Peyer's patch (tissue), 4 donors: ENCODE measurements around the gene TMEM135. TPM values are rescaled to one million over a fixed set of nuclear protein-coding genes. Genes with fewer than 3 reads are reported as not detected.
"Not testable (repeated sequence)": the region's sequence is repeated elsewhere in the genome, so short reads cannot be mapped to it uniquely, and the experiment has no call there.

Source experiments
- DNase-seq, 3 donors: peaks; one replicate each; pipeline ENCODE4 v3.0.0-alpha.2; 2017 to 2019
- H3K27ac ChIP-seq, 4 donors: fragments of 200-600 bp; sonication (generic); one replicate each; pipeline ENCODE4 v1.5.1; 2016 to 2019
- H3K27me3 ChIP-seq, 2 donors: fragments of 200-600 bp; sonication (generic); one replicate each; pipeline ENCODE4 v1.5.1; 2019
- H3K36me3 ChIP-seq, 3 donors: fragments of 200-600 bp; sonication (generic); one replicate each; pipeline ENCODE4 v1.5.1; 2016 to 2019
- H3K4me1 ChIP-seq, 4 donors: fragments of 200-600 bp; sonication (generic); one replicate each; pipeline ENCODE4 v1.5.1; 2016 to 2019
- H3K4me3 ChIP-seq, 4 donors: fragments of 200-600 bp; sonication (generic); 1 replicate in 3 of 4; 2 replicates in 1 of 4; pipeline ENCODE4 v1.5.1; 2016 to 2019; ENCODE audit warnings: mild to moderate bottlenecking in 1 of 4
- H3K9me3 ChIP-seq, 4 donors: fragments of 200-600 bp; sonication (generic); one replicate each; pipeline ENCODE4 v1.5.1; 2016 to 2019; ENCODE audit warnings: mild to moderate bottlenecking in 1 of 4
- POLR2A ChIP-seq, 2 donors: fragments of 450-650 bp; IDR thresholded peaks; one replicate each; pipeline ENCODE4 v1.5.1; 2017; ENCODE audit warnings: antibody characterized with exemption in 2 of 2, mild to moderate bottlenecking in 2 of 2, moderate library complexity in 2 of 2
- total RNA-seq, 4 donors: library from RNA; depleted of rRNA; stranded (reverse); fragments of >200 nt; gene quantifications; one replicate each; pipeline ENCODE4 v1.1.0, GENCODE V29; 2016
- TF ChIP-seq, protein P1 (sequence below), 6 experiments: fragments of 450-650 bp in 4 of 6; fragments of 200-600 bp in 2 of 6; sonication (generic) in 1 of 6; IDR thresholded peaks; one replicate each; pipeline ENCODE4 v1.5.1; 2017 to 2019; ENCODE audit warnings: antibody characterized with exemption in 6 of 6, mild to moderate bottlenecking in 3 of 6, moderate library complexity in 1 of 6

Gene TMEM135
- total RNA-seq, 4 donors from 2014 or later, result 23.1 to 58.2 (median 40.1) TPM

DNA sequence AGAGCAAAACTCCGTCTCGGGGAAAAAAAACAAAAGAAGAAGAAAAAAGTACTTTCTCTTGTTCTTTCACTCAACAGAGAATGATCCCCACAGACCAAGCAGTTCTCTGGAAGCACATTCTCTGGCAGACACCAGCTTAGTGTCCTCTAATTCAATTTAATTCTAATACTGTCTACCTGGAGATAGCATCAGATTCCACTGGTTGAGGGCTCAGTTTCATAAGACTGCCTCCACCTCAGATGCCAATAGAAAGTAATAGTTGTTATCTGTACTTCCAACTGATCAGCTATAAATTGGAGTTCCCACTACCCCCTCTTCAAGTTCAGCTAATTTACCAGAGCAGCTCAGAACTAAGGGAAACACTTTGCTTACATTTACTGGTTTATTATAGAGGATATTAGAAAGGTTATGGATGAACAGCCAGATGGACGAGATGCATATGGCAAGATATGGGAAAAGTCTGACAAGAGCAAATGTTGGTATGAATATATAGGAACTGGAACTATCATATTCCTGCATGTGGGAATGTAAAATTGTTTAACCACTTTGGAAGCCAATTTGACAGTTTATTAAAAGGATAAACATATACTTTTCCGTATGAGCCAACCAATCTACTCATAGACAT lies 64.3 kb downstream of the TMEM135 start:
- no peak for TF ChIP-seq POLR2A (IDR thresholded peaks at IDR 0.05)
- TF ChIP-seq, protein P1, sequence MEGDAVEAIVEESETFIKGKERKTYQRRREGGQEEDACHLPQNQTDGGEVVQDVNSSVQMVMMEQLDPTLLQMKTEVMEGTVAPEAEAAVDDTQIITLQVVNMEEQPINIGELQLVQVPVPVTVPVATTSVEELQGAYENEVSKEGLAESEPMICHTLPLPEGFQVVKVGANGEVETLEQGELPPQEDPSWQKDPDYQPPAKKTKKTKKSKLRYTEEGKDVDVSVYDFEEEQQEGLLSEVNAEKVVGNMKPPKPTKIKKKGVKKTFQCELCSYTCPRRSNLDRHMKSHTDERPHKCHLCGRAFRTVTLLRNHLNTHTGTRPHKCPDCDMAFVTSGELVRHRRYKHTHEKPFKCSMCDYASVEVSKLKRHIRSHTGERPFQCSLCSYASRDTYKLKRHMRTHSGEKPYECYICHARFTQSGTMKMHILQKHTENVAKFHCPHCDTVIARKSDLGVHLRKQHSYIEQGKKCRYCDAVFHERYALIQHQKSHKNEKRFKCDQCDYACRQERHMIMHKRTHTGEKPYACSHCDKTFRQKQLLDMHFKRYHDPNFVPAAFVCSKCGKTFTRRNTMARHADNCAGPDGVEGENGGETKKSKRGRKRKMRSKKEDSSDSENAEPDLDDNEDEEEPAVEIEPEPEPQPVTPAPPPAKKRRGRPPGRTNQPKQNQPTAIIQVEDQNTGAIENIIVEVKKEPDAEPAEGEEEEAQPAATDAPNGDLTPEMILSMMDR (IDR thresholded peaks at IDR 0.05), result no peak
- Histone ChIP-seq H3K27ac (no peak overlapping the region), H3K4me1 (no peaks in the 10 kb centered on the region), H3K9me3 (no peaks in the 10 kb centered on the region), H3K4me3 (no peak overlapping the region), H3K27me3 (no peaks in the 10 kb centered on the region), H3K36me3 (peaks cover 0 to 6% (median 0%) of the 10 kb centered on the region in 3 donors)
- DNase-seq, result no peak

DNA sequence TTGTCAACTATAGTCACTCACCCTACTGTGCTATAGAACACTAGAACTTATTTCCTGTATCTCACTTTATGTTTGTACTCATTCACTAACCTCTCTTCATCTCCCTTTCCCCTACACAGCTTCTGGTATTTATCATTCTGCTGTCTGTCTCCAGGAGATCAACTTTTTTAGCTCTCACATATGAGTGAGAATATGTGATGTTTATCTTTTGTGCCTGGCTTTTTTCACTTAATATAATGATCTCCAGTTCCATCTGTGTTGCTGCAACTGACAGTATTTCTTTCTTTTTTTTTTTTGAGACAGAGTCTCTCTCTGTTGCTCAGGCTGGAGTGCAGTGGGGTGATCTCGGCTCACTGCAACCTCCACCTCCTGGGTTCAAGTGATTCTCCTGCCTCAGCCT lies 68.1 kb downstream of the TMEM135 start:
- H3K27ac ChIP-seq, H3K4me3 ChIP-seq, H3K27me3 ChIP-seq, H3K36me3 ChIP-seq, H3K4me1 ChIP-seq, DNase-seq, H3K9me3 ChIP-seq: not testable (repeated sequence)

DNA sequence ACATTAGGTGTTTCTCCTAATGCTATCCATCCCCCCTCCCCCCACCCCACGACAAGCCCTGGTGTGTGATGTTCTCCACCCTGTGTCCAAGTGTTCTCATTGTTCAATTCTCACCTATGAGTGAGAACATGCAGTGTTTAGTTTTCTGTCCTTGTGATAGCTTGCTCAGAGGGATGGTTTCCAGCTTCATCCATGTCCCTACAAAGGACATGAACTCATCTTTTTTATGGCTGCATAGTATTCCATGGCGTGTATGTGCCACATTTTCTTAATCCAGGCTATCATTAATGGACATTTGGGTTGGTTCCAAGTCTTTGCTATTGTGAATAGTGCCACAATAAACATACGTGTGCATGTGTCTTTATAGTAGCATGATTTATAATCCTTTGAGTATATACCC lies 69.6 kb downstream of the TMEM135 start:
- not testable (repeated sequence) for H3K4me1 ChIP-seq, DNase-seq

DNA sequence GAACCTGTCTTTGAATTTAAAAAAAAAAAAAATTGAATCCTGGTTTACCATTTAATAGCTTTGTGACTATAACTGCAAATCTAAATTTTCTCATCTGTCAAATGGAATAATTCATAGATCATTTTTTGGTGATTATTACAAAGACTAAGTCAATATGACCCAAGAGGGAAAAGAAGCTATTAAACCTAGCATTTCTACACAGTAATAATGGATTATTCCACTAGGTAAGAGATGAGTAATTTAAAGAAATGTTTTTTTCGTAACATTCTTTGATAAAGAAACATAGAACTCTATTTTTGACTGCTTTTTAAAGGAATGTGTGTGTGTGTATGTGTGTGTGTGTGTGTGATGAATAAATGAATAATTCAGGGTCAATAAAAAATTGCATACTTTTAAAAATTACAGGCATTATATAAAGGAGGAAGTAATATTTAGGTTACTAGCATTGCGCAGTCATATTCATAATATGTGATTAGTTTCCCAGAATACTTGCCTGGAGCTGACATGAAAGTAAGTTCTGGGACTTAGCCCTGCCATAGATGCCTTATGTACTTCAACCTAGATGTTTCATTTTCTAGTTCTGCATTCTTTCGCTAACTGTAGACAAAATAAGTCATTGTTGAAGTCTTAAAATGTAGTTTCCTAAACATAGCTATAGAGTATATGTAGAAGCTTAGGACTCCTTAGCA lies 72.9 kb downstream of the TMEM135 start:
- H3K4me3 ChIP-seq, result no peak overlapping the region
- no peak for TF ChIP-seq POLR2A (IDR thresholded peaks at IDR 0.05)
- TF ChIP-seq, protein P1 (IDR thresholded peaks at IDR 0.05), result no peak
- no peak for DNase-seq

More for the DNA sequence above, 69.6 kb downstream of the TMEM135 start:
- not testable (repeated sequence) for H3K36me3 ChIP-seq, H3K27ac ChIP-seq, H3K4me3 ChIP-seq, H3K27me3 ChIP-seq, H3K9me3 ChIP-seq

DNA sequence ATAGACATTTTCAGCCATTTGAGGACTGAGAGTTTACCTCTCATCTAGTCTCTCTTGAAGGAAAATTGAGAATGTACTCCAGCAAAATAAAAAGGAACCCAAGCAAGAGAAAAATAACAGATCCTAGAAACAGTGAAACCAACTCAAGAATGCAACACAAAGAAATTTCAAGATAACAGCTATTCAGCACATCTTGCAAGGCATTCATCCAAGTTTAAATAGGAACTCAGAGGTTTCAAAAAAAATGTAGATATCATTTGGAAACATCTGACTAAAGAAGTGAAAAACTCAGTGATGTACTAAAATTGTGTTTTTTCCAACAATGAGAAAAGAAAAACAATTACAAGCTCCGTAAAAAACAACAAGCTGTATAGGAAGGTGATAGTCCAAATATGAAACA lies 76.4 kb downstream of the TMEM135 start:
- Histone ChIP-seq H3K27ac (no peak overlapping the region), H3K4me1 (no peaks in the 10 kb centered on the region), H3K4me3 (no peak overlapping the region), H3K9me3 (no peaks in the 10 kb centered on the region), H3K36me3 (no peaks in the 10 kb centered on the region), H3K27me3 (no peaks in the 10 kb centered on the region)
- TF ChIP-seq POLR2A (IDR thresholded peaks at IDR 0.05), result no peak
- TF ChIP-seq, protein P1 (IDR thresholded peaks at IDR 0.05), result no peak
- no peak for DNase-seq

More for the DNA sequence above, 72.9 kb downstream of the TMEM135 start:
- Histone ChIP-seq H3K27me3 (no peaks in the 10 kb centered on the region), H3K27ac (no peak overlapping the region), H3K9me3 (no peaks in the 10 kb centered on the region), H3K4me1 (no peaks in the 10 kb centered on the region), H3K36me3 (no peaks in the 10 kb centered on the region)

DNA sequence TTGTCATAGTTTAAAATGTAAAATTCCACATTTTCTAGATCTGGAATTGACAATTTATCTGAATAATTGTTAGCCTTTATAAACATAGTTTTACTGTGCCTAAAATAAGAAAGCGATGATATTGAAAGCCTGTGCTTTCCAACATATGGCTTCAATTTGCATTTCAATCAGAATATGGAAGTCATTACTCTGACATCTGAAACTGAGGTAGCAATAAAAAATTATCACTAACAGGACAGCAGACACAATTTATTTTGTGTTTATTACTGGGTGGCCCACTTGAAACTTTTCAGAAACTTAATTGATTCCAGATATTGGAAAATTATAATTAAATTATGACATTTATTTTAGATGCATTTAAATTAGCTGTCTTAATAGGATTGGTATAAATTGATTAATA lies 78.5 kb downstream of the TMEM135 start:
- H3K27ac ChIP-seq, result no peak overlapping the region
- no peak overlapping the region for H3K4me3 ChIP-seq
- no peaks in the 10 kb centered on the region for H3K4me1 ChIP-seq
- DNase-seq, result no peak
- TF ChIP-seq POLR2A (IDR thresholded peaks at IDR 0.05), result no peak
- TF ChIP-seq, protein P1 (IDR thresholded peaks at IDR 0.05), result no peak
- no peaks in the 10 kb centered on the region for H3K27me3 ChIP-seq
- no peaks in the 10 kb centered on the region for H3K9me3 ChIP-seq
- H3K36me3 ChIP-seq, result no peaks in the 10 kb centered on the region
